Activated T-helper 1 cell treated with anti-CD3 and anti-CD28 coated beads, Interleukin-12 subunit alpha, Interleukin-12 subunit beta, Interleukin-2, Interleukin-4 antibody, amounts not matched to agents 30 ng/mL and 10 ng/mL and 1 ng/mL, durations not matched to agents 14 hours and 24 hours and 36 hours (primary cell): ENCODE data around the gene PANK2. TPM values are rescaled to one million over a fixed set of nuclear protein-coding genes. Genes with fewer than 3 reads are reported as not detected.
A peak's percentile ranks its signal among the peaks of the same experiment; 100 is the strongest.

ENCODE experiments used
- DNase-seq: peaks from one replicate; pipeline ENCODE4 v3.0.0; 2021; ENCODE audit warnings: low spot score
- H3K27ac Mint-ChIP-seq: one replicate; pipeline ENCODE4 v1.8.0; 2021; ENCODE audit warnings: mild to moderate bottlenecking, mixed read lengths
- H3K27me3 Mint-ChIP-seq: one replicate; pipeline ENCODE4 v1.8.0; 2022; ENCODE audit warnings: mild to moderate bottlenecking, moderate library complexity, mixed read lengths; ENCODE audit not compliant: insufficient read depth
- H3K36me3 Mint-ChIP-seq: one replicate; pipeline ENCODE4 v1.8.0; 2021; ENCODE audit warnings: low read depth, mixed read lengths
- H3K4me1 Mint-ChIP-seq: one replicate; pipeline ENCODE4 v1.8.0; 2021; ENCODE audit warnings: low read depth, mixed read lengths
- H3K4me3 Mint-ChIP-seq: one replicate; pipeline ENCODE4 v1.8.0; 2021; ENCODE audit warnings: mild to moderate bottlenecking, moderate library complexity, mixed read lengths
- H3K9me3 Mint-ChIP-seq: one replicate; pipeline ENCODE4 v1.8.0; 2021; ENCODE audit warnings: mixed read lengths
- intact Hi-C: fragments of 100-400 bp; cut with micrococcal nuclease; formaldehyde crosslinking; loops from one replicate; pipeline ENCODE4 v1.15.1; 2024
- total RNA-seq: library from RNA; stranded (reverse); gene quantifications from 2 replicates; pipeline ENCODE4 v1.2.3, GENCODE V29; 2022

PANK2 gene
- total RNA-seq, 1 donor from 2014 or later: 54.6 TPM

- peaks cover 57% of the 10 kb centered on the region for H3K36me3 Mint-ChIP-seq
- DNase-seq: no peak
- peak overlapping the region; percentile 85 for H3K27ac Mint-ChIP-seq
- H3K4me1 Mint-ChIP-seq: peaks cover 49% of the 10 kb centered on the region
- no peaks in the 10 kb centered on the region for H3K9me3 Mint-ChIP-seq
- H3K4me3 Mint-ChIP-seq: no peak overlapping the region
- H3K27me3 Mint-ChIP-seq: no peaks in the 10 kb centered on the region
- intact Hi-C loops: no loop called here
Measured at GRCh38 chr20:3910853-3911252, 21.7 kb downstream of the PANK2 start.

- H3K4me3 Mint-ChIP-seq: no peak overlapping the region
- H3K27ac Mint-ChIP-seq: no peak overlapping the region
- no peak for DNase-seq
- intact Hi-C loops: no loop called here
- H3K27me3 Mint-ChIP-seq: no peaks in the 10 kb centered on the region
- H3K4me1 Mint-ChIP-seq: peaks cover 56% of the 10 kb centered on the region
- no peaks in the 10 kb centered on the region for H3K9me3 Mint-ChIP-seq
- peaks cover 60% of the 10 kb centered on the region for H3K36me3 Mint-ChIP-seq
Measured at GRCh38 chr20:3911956-3912355, 22.8 kb downstream of the PANK2 start.

- no peak for DNase-seq
- Mint-ChIP-seq H3K27me3 (no peaks in the 10 kb centered on the region), H3K27ac (no peak overlapping the region), H3K4me3 (no peak overlapping the region), H3K9me3 (no peaks in the 10 kb centered on the region), H3K4me1 (peaks cover 38% of the 10 kb centered on the region), H3K36me3 (peaks cover 61% of the 10 kb centered on the region)
- intact Hi-C loops: no loop called here
Measured at GRCh38 chr20:3914446-3914845, 25.3 kb downstream of the PANK2 start.

- H3K9me3 Mint-ChIP-seq: no peaks in the 10 kb centered on the region
- H3K36me3 Mint-ChIP-seq: peaks cover 52% of the 10 kb centered on the region
- peaks cover 31% of the 10 kb centered on the region for H3K4me1 Mint-ChIP-seq
- no peak for DNase-seq
- H3K4me3 Mint-ChIP-seq: no peak overlapping the region
- intact Hi-C loops: no loop called here
- peak overlapping the region; percentile 55 for H3K27ac Mint-ChIP-seq
- no peaks in the 10 kb centered on the region for H3K27me3 Mint-ChIP-seq
Measured at GRCh38 chr20:3915691-3916090, 26.5 kb downstream of the PANK2 start.

- H3K27me3 Mint-ChIP-seq: no peaks in the 10 kb centered on the region
- intact Hi-C loops: no loop called here
- no peak for DNase-seq
- H3K9me3 Mint-ChIP-seq: no peaks in the 10 kb centered on the region
- peaks cover 48% of the 10 kb centered on the region for H3K36me3 Mint-ChIP-seq
- peaks cover 27% of the 10 kb centered on the region for H3K4me1 Mint-ChIP-seq
- peak overlapping the region; percentile 4 for H3K27ac Mint-ChIP-seq
- H3K4me3 Mint-ChIP-seq: no peak overlapping the region
Measured at GRCh38 chr20:3916364-3916763, 27.2 kb downstream of the PANK2 start.

- H3K4me1 Mint-ChIP-seq: peaks cover 49% of the 10 kb centered on the region
- intact Hi-C loops: no loop called here
Measured at GRCh38 chr20:3919352-3919751, 30.2 kb downstream of the PANK2 start.

GRCh38 chr20:3922223-3922982 is 33.2 kb downstream of the PANK2 start:
- peaks cover 44% of the 10 kb centered on the region for H3K36me3 Mint-ChIP-seq
- DNase-seq: no peak
- no peaks in the 10 kb centered on the region for H3K9me3 Mint-ChIP-seq
- H3K27me3 Mint-ChIP-seq: no peaks in the 10 kb centered on the region
- peaks cover 50% of the 10 kb centered on the region for H3K4me1 Mint-ChIP-seq
- intact Hi-C loops: no loop called here
- H3K4me3 Mint-ChIP-seq: no peak overlapping the region
- H3K27ac Mint-ChIP-seq: peak overlapping the region; percentile 69

More at GRCh38 chr20:3919352-3919751, 30.2 kb downstream of the PANK2 start:
- Mint-ChIP-seq H3K27ac (no peak overlapping the region), H3K27me3 (no peaks in the 10 kb centered on the region), H3K36me3 (peaks cover 49% of the 10 kb centered on the region), H3K9me3 (no peaks in the 10 kb centered on the region), H3K4me3 (no peak overlapping the region)
- DNase-seq: no peak

GRCh38 chr20:3922983-3923339 is 33.8 kb downstream of the PANK2 start:
- H3K27me3 Mint-ChIP-seq: no peaks in the 10 kb centered on the region
- H3K4me1 Mint-ChIP-seq: peaks cover 52% of the 10 kb centered on the region
- intact Hi-C loops: no loop called here
- H3K9me3 Mint-ChIP-seq: no peaks in the 10 kb centered on the region
- no peak overlapping the region for H3K4me3 Mint-ChIP-seq
- no peak for DNase-seq
- peaks cover 43% of the 10 kb centered on the region for H3K36me3 Mint-ChIP-seq
- H3K27ac Mint-ChIP-seq: peak overlapping the region; percentile 69

GRCh38 chr20:3923818-3924217 is 34.6 kb downstream of the PANK2 start:
- no peak for DNase-seq
- Mint-ChIP-seq H3K4me1 (peaks cover 55% of the 10 kb centered on the region), H3K36me3 (peaks cover 38% of the 10 kb centered on the region), H3K4me3 (no peak overlapping the region), H3K27ac (peak overlapping the region; percentile 69), H3K27me3 (no peaks in the 10 kb centered on the region), H3K9me3 (no peaks in the 10 kb centered on the region)
- intact Hi-C loops: no loop called here

- Mint-ChIP-seq H3K27ac (peak overlapping the region; percentile 63), H3K27me3 (no peaks in the 10 kb centered on the region), H3K4me3 (no peak overlapping the region), H3K4me1 (peaks cover 53% of the 10 kb centered on the region), H3K36me3 (peaks cover 33% of the 10 kb centered on the region), H3K9me3 (no peaks in the 10 kb centered on the region)
- intact Hi-C loops: no loop called here
- DNase-seq: no peak
Measured at GRCh38 chr20:3924304-3925112, 35.3 kb downstream of the PANK2 start.

- H3K36me3 Mint-ChIP-seq: peaks cover 33% of the 10 kb centered on the region
- peak overlapping the region; percentile 63 for H3K27ac Mint-ChIP-seq
- H3K4me3 Mint-ChIP-seq: no peak overlapping the region
- DNase-seq: no peak
- H3K27me3 Mint-ChIP-seq: no peaks in the 10 kb centered on the region
- intact Hi-C loops: no loop called here
- H3K9me3 Mint-ChIP-seq: no peaks in the 10 kb centered on the region
- H3K4me1 Mint-ChIP-seq: peaks cover 59% of the 10 kb centered on the region
Measured at GRCh38 chr20:3925113-3925695, 36.0 kb downstream of the PANK2 start.

- Mint-ChIP-seq H3K36me3 (peaks cover 33% of the 10 kb centered on the region), H3K9me3 (no peaks in the 10 kb centered on the region), H3K4me3 (no peak overlapping the region), H3K27ac (peak overlapping the region; percentile 79), H3K4me1 (peaks cover 60% of the 10 kb centered on the region), H3K27me3 (no peaks in the 10 kb centered on the region)
- intact Hi-C loops: no loop called here
- no peak for DNase-seq
Measured at GRCh38 chr20:3925899-3926638, 36.9 kb downstream of the PANK2 start.
